Thoracic aorta (tissue), 2 donors: ENCODE results near the gene BTBD18. TPM values are rescaled to one million over a fixed set of nuclear protein-coding genes. Genes with fewer than 3 reads are reported as not detected.
"Not testable (repeated sequence)": the region's sequence is repeated elsewhere in the genome, so short reads cannot be mapped to it uniquely, and the experiment has no call there.

Source experiments
- ATAC-seq: fragments of 150-250 bp; one replicate; pipeline ENCODE4 v1.8.0; 2017; ENCODE audit warnings: low read depth; ENCODE audit not compliant: insufficient number of reproducible peaks, low FRiP score
- DNase-seq: peaks from one replicate; pipeline ENCODE4 v3.0.0-alpha.2; 2020; ENCODE audit warnings: low spot score
- H3K27ac ChIP-seq, 2 donors: fragments of 200-600 bp; sonication (generic); 1 replicate in 1 of 2; 2 replicates in 1 of 2; pipeline ENCODE4 v1.5.1; 2016; ENCODE audit warnings: mild to moderate bottlenecking in 2 of 2, moderate library complexity in 2 of 2
- H3K27me3 ChIP-seq: fragments of 200-600 bp; sonication (generic); replicated peaks from 2 replicates; pipeline ENCODE4 v1.6.0; 2016; ENCODE audit warnings: mild to moderate bottlenecking; ENCODE audit not compliant: insufficient read depth
- H3K36me3 ChIP-seq: fragments of 200-600 bp; sonication (generic); one replicate; pipeline ENCODE4 v1.5.1; 2016
- H3K4me1 ChIP-seq, 2 donors: fragments of 200-600 bp; sonication (generic); 1 replicate in 1 of 2; 2 replicates in 1 of 2; pipeline versions ENCODE4 v1.5.1 to v1.6.0; 2016; ENCODE audit warnings: low read depth in 2 of 2, mild to moderate bottlenecking in 1 of 2; ENCODE audit not compliant: control insufficient read depth in 1 of 2
- H3K4me3 ChIP-seq: fragments of 200-600 bp; sonication (generic); 2 replicates; pipeline ENCODE4 v1.5.1; 2016; ENCODE audit warnings: mild to moderate bottlenecking
- H3K9me3 ChIP-seq: fragments of 200-600 bp; sonication (generic); 2 replicates; pipeline ENCODE4 v1.5.1; 2016
- CTCF ChIP-seq: fragments of 200-600 bp; sonication (generic); IDR thresholded peaks from one replicate; pipeline ENCODE4 v1.5.1; 2019; ENCODE audit warnings: antibody characterized with exemption
- total RNA-seq, 2 donors: library from RNA; depleted of rRNA; stranded (reverse); fragments of >200 nt; gene quantifications; one replicate each; pipeline versions ENCODE4 v1.1.0 to v1.2.3, GENCODE V29; 2016

Gene BTBD18
- total RNA-seq, 2 donors from 2014 or later, result not detected

GRCh38 chr11:57729479-57729878 lies 22.1 kb downstream of the BTBD18 start:
- DNase-seq (no peak), ATAC-seq (no peak)

GRCh38 chr11:57728829-57729228 lies 22.8 kb downstream of the BTBD18 start:
- ATAC-seq (no peak), DNase-seq (no peak)
- no peak overlapping the region for H3K4me3 ChIP-seq
- no peak for TF ChIP-seq CTCF
- H3K27ac ChIP-seq, result no peak overlapping the region
- H3K4me1 ChIP-seq, result no peaks in the 10 kb centered on the region
- no peaks in the 10 kb centered on the region for H3K27me3 ChIP-seq
- no peaks in the 10 kb centered on the region for H3K36me3 ChIP-seq
- H3K9me3 ChIP-seq, result no peaks in the 10 kb centered on the region

More at GRCh38 chr11:57729479-57729878, 22.1 kb downstream of the BTBD18 start:
- no peak overlapping the region for H3K27ac ChIP-seq
- H3K27me3 ChIP-seq, result no peaks in the 10 kb centered on the region
- no peak overlapping the region for H3K4me3 ChIP-seq
- no peaks in the 10 kb centered on the region for H3K4me1 ChIP-seq
- no peak for TF ChIP-seq CTCF
- H3K9me3 ChIP-seq, result no peaks in the 10 kb centered on the region
- H3K36me3 ChIP-seq, result no peaks in the 10 kb centered on the region

- TF ChIP-seq CTCF, result no peak
- no peaks in the 10 kb centered on the region for H3K9me3 ChIP-seq
- ATAC-seq (no peak), DNase-seq (no peak)
- H3K27ac ChIP-seq, result no peak overlapping the region
- peaks cover 1% of the 10 kb centered on the region for H3K36me3 ChIP-seq
- H3K27me3 ChIP-seq, result no peaks in the 10 kb centered on the region
- H3K4me3 ChIP-seq, result no peak overlapping the region
- H3K4me1 ChIP-seq, result no peaks in the 10 kb centered on the region
Measured at GRCh38 chr11:57727185-57727584, 24.4 kb downstream of the BTBD18 start.

DNA sequence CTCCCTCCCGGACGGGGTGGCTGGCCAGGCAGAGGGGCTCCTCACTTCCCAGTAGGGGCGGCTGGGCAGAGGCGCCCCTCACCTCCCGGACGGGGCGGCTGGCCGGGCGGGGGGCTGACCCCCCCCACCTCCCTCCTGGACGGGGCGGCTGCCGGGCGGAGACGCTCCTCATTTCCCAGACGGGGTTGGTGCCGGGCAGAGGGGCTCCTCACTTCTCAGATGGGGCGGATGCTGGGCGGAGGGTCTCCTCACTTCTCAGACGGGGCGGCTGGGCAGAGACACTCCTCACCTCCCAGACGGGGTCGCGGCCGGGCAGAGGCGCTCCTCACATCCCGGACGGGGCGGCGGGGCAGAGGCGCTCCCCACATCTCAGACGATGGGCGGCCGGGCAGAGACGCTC lies 34.9 kb downstream of the BTBD18 start:
- peaks cover 9 to 20% of the 10 kb centered on the region in 2 donors for H3K4me1 ChIP-seq
- ATAC-seq, H3K36me3 ChIP-seq, H3K27ac ChIP-seq, H3K27me3 ChIP-seq, H3K9me3 ChIP-seq, DNase-seq, H3K4me3 ChIP-seq: not testable (repeated sequence)

GRCh38 chr11:57713835-57714234 lies 37.8 kb downstream of the BTBD18 start:
- peak overlapping the region; percentile 95 for H3K4me3 ChIP-seq
- DNase-seq, result no peak
- H3K36me3 ChIP-seq, result no peaks in the 10 kb centered on the region
- no peak overlapping the region for H3K27ac ChIP-seq
- TF ChIP-seq CTCF, result no peak
- H3K9me3 ChIP-seq, result no peaks in the 10 kb centered on the region
- no peaks in the 10 kb centered on the region for H3K27me3 ChIP-seq
- no peak for ATAC-seq
- peaks cover 16 to 33% of the 10 kb centered on the region in 2 donors for H3K4me1 ChIP-seq
